GM21526 (cell line): ENCODE results near the gene CPNE2.
A peak's percentile ranks its signal among the peaks of the same experiment; 100 is the strongest.
"Not testable (repeated sequence)": the region's sequence is repeated elsewhere in the genome, so short reads cannot be mapped to it uniquely, and the experiment has no call there.

ENCODE experiments used
- ATAC-seq: cut with Tn5 transposase; IDR thresholded peaks from one replicate; pipeline ENCODE4 v1.9.1; 2021; ENCODE audit warnings: moderate library complexity; ENCODE audit not compliant: unreplicated experiment, low FRiP score

CPNE2 gene

DNA sequence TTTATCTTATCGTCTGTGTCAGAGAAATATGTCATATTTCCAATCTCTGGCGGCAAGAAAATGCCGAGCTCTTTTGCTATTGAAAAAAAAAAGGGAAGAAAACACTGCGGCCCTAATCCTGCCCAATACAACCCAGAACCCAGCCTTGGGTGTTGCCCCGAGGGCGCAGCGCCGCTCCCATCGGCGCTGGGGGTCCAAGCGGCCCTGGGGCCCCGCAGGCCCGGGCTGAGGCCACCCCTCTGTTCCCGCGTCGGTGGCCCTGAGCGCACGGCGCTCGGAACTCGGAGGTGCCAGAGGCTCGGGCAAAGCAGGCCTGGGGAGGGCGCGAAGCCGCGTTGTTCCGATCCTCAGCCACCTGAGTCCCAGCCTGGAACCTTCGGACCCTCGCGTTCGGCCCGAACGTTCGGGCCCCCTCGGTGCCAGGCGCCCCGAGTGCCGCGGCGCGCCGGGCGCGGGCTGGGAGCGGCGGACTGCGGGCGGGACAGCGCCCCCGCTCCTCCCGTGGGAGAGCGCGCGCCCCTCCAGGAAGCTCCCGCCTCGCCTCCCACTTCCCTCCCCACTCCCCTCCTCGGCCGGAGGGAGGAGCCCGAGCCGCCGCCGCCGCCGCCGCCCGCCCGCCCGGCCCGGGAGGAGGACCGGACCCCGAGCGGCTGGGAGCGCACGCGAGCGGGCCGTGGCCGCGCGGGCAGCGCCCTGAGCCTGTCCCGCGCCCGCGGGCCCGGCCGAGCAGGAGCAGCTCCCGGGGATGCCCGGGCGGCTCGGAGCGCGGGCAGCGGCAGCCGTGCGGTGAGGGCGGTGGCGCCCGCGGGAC, at the start of gene CPNE2:
Gene CPNE2, plus strand, starts transcription at position 609 of the 811 bp plus-strand sequence. CDS start 18,160 bp downstream, outside the sequence.
- peak; percentile 38 for ATAC-seq

DNA sequence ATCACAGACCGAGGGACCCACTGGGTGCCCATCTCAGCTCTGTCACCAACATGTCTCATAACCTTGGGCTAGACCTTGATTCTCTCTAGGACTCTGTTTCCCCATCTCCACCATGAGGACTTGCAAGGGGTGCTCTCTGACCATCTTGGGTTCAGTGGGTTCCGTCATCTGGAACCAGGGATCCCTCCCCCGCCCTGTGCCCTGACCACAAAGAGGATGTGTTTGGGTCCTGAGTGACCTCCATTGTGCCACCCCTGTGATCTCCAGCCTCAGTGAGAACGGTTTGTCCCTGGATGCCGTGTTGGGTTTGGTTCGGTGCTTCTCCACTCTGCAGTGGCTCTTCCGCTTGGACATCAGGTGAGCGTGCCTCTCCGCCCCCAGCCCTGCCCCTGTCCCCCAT, 49.1 kb upstream of the CPNE2 start:
- ATAC-seq = no peak

DNA sequence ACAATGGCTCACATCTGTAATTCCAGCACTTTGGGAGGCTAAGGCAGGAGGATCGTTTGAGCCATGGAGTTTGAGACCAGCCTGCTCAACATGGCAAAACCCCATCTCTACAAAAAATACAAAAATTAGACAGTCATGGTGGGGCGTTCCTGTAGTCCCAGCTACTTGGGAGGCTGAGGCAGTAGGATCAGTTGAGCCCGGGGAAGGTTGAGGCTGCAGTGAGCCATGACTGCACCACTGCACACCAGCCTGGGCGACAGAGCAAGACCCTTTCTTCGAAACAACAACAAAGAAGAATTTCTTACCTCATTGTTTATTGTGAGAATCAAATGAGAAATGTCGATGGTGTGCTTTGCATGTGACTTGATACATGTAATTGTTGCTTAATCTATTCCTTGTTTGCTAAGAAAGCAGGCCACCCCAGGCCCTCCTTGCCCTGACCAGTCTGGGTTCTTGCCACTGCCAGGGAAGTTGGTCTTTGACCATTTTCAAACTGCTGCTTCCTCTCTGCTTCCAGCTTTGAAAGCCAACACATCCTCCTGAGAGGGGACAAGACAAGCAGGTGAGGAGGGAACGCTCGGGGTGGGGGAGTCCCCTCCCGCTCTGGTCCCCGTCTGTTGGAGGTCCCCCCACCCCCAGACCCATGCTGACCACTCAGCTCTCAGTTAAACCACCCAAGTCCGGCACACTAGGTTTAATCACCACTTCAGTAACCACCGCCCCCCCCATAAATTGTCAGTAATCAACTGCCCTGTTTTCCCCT, 47.3 kb upstream of the CPNE2 start:
- ATAC-seq = no peak

DNA sequence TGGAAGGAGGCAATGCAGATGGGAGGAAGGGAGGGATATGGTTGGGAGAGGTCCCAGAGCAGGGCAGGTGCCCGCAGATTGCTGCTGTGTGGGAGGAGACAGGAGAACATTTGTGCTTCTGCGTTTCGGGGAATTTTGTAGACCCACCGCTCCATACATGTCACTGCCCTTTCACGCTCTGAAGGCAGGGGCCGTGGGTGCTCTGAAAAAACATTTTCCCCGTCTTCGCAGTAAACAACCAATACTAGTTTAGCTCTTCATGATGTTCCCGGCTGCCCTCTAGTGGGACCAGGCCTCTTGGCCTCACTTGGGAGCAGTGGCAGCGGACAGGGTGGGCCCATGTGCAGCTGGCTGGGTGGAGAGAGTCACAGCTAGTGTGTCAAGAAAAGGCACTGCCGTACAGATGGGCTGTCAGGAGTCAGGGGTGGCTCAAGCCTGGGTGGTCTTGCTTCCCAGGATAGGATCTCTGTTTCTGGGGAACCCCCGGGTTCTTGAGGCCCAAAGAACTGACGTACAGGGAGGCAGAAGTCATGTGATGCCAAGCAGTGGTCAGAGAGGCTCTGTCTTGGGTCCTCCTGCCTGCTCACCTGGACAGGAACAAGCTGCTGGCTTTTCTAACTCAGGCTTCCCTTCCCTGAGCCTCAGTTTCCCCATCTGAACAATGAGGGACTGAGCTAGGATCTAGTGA, 46.5 kb upstream of the CPNE2 start:
- ATAC-seq = no peak

DNA sequence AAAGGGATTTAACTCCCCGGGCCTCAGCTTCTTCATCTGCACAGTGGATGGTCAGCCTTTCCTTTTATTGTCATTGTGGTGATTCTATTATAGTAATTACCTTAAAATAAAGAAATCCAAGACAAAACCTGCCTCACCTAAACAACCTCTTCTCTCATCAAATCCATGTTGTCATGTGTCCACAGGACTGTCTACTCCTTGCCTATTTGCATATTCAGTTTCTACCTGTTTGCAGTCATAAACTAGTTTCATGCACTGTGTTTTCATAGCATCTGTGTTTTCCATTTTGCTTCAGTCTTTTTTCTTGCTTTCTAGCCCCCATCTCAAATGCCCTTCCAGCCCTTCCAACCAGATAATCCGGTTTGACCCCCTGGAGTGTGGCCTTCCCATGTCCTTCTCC, 44.3 kb upstream of the CPNE2 start:
- no peak for ATAC-seq

DNA sequence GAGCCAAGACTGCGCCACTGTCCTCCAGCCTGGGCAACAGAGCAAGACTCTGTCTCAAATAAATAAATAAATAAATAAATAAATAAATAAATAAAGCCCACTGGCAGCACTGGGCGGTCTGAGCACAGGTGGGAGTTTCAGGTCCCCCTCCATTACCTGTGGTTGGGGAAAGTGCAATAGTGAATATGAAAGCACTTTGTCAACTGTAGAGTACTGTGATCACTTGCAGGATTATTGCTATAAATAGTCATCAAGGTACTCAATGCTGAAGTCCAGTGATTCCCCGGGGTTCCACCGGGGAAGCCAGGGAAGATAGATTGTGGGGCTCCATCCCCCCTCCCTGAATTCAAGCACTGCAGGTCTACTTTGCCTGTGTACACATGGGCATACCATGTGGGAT, 42.7 kb upstream of the CPNE2 start:
- ATAC-seq = no peak

DNA sequence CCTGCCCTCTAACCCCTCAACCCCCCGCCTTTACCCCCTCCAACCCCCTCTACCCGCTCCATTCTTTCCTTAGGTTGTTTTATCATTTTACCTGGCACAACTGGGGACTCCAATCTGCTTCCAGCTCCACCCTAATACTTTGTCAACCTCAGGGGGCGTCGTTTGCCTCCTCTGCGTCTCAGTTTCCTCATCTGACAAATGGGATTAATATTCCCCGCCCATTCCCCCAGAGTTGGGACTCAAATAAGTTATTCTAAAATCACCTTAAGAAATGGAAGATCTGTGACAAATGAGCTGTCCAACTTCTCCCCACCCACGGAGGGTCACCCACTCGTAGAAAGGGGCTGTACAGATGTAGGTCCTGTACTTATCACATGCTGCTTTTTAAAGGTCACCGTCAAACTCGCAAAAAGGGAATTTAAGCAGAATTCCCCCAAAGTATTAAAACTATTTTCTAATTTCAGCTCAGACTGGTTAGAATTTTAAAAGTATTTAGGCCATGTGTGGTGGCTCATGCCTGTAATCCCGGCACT, 40.6 kb upstream of the CPNE2 start:
- no peak for ATAC-seq

DNA sequence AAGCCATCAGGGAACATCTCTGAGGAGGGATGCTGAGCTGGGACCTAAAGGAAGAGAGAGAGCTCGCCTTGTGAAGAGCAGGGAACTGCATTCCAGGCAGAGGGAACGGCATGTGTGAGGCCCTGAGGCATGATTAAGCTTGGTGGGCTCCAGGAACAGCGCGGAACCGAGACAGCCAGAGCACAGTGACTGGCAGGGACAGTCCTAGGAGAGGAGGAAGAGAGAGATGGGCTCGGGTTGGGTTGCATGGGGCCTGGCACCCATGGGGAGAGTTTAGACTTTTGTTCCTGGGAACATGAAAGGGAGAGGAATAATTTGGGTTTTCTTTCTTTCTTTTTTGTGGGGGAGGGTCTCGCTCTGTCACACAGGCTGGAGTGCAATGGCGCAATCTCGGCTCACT, 39.2 kb upstream of the CPNE2 start:
- ATAC-seq = no peak

DNA sequence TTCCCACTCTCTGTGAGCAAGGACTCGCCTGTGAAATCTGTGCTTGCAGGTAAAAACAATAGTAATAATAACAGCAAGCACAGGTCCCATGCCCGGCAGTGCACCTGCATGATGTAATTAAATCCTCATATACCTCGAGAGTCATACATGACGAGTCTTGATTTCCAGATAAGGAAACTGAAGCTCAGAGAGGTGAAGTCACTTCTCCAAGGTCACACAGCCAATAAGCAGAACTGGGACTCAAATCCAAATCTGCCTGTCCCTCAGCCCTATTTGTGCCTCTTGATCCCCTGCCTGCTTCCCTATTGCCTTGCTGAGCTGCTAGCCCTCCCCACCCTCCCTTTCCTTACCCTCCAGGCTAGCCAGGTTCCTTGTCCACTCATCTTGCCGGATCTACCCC, 38.0 kb upstream of the CPNE2 start:
- no peak for ATAC-seq

DNA sequence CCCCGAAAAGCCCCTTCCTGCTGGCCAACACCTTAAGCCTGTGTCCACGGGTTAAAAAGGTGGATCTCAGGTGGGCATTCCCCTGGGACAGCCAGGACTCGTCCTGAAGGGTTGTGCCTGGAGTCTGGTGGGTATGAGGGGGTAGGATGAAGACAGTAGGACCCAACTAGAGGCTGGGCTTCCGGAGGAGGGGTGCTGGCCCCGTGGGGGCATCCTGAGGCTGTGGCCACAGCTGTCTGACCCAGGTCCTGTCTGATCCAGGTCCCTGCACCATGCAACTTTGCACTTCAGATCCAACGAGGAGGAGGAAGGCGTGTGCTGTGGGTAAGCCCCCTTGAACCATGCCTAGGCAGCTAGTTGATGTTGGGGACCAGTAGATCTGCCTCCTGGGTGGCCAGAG, 37.6 kb upstream of the CPNE2 start:
- no peak for ATAC-seq

DNA sequence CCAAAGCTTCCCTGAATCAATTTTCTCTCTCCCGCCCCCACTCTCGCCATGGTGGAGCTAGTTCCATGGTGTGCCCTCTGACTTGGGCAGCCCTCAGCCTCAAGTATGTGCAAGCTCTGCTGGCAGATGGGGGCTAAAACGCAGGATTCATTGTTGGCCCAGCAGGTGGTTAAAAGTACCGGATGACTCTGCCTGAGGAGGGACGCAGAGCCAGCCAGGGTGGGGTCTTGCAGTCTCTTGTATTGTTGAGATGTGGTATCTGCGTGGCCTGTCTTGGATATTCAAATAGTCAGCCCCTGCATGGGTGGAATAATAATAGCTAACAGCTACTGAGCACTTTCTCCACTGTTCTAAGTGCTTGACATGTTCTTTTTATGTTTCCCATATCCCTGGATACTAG, 36.7 kb upstream of the CPNE2 start:
- ATAC-seq = no peak

DNA sequence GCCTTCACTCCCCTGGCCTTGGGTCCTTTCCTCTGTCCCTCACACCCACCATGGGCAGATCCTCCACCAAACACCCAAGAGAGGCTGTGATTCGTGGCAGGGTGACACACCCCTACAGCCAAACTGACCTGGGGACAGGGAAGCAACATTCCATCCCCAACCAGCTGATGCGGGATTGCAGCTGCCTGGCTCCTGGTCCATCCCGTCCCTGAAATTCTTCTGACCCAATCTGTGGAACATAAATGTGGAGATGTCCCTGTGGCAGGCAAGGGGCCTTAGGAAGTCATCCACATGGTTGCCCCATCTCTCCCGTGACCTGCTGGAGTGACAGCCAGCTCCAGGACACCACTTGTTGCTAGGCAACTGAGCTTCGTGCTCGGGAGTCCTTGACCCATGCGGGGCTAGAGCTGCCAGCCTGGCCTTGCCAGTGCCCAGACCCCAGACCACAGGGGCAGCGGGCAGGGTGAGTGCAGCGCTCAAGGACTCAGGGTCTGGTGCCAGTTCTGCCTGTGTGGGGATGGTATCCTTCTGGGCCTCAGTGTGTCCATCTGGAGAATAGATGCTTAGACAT, 34.0 kb upstream of the CPNE2 start:
- ATAC-seq = no peak

DNA sequence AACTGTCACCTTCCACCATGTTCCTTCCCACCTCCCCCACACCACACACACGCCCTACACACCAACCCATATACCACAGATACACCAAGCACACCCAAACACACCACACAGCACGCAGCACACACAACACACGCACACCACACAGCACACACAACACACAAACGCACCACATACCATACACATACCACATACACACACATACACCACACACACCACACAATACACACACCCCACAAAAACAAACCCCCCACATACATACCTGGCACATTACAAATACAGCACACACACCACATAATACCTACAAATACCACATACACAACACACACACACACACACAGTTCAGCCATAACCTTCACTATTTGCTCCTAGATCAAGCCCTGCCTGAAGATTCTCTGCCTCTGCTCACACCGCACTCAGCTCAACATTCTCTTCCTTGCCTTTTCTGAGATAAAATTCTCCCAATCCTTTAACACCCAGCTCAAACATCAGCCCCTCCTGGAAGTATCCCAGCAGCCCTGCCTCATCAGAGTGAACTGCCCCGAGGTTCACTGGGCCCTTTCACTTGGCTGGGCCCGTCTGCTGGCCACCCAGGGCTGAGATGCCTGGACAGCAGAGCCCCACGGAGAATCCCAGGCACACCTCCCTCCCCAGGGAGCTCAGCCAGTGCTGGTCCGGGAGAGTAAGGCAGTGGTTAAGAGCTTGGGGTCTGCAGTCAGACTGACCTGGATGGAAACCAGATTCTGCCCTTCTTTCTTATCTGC, 31.9 kb upstream of the CPNE2 start:
- ATAC-seq = no peak

DNA sequence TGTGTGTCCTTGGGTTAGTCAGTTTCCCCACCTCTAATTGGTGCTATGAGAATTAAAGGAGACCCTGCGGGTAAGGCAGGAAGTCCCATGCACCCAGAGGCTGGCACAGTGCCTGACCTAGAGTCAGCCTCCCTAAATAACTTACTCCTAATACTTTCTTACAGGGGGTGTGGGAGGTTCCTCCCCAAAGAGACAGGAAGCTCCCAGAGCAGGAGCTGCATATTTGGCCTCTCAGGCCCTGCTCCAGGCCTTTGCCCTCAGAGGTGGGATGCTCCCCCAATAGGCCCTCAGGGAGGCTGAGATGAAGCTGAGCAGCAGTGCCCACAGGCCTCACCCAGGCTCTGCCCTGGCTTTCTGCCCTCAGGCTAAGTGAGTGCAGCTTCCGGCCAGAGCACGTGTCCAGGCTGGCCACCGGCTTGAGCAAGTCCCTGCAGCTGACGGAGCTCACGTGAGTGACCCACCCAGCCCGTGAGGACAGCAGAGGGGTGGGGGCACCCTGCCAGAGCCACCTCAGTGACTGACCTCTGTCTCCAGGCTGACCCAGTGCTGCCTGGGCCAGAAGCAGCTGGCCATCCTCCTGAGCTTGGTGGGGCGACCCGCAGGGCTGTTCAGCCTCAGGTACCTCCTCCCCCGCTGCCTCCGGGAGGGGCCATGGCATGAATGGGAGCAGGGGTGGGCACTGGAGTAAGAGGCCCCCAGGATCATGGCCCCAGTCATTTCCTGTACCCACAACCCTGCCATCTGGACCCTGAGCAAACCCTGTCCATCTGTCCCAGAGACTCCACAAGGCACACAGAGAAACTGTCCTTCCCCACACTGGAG, 31.1 kb upstream of the CPNE2 start:
- no peak for ATAC-seq

DNA sequence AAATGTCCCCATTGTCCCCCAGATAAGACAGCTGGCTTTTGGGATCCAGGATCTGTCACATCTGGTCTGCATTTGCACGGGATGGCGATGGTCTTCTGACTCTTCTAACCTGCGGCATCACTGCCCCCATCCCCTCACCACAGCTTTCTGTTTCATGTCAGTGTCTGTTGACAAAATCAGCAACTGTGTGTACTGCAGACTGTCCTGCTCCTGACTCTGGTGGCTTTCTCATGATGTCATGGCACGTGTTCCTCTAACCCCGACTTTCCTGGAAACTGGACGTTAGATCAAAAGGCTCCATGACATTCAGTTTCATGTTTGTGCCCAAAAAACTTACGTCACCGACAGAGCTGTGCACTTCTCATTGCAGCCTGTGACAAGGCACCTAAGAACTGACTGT, 30.1 kb upstream of the CPNE2 start:
- no peak for ATAC-seq

DNA sequence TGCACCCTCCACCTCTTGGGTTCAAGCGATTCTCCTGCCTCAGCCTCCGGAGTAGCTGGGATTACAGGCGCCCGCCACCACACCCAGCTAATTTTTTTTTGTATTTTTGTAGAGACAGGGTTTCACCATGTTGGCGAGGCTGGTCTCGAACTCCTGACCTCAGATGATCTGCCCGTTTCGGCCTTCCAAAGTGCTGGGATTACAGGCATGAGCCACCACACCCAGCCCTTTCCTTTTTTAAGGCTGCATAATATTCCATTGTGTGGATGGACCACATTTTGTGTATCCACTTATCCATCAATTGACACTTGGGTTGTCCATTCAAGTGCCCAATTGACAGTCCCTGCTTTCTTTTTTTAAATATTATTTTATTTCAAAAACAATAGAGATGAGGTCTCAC, 29.2 kb upstream of the CPNE2 start:
- not testable (repeated sequence) for ATAC-seq

DNA sequence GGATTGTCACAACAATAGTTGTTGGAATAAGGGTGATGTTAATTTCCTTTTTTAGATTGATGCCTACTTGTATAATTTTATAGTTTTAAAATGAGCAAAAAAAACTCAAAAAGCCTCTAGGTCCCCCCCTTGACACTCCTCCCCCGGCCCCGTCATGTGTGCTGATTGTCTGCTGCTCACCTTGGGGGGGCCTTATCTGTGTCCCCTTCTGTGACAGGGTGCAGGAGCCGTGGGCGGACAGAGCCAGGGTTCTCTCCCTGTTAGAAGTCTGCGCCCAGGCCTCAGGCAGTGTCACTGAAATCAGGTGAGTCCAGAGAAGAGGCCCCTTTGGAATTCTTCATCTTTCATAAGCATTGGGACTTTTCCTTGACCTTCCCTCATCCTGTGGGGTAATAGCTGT, 27.4 kb upstream of the CPNE2 start:
- no peak for ATAC-seq

DNA sequence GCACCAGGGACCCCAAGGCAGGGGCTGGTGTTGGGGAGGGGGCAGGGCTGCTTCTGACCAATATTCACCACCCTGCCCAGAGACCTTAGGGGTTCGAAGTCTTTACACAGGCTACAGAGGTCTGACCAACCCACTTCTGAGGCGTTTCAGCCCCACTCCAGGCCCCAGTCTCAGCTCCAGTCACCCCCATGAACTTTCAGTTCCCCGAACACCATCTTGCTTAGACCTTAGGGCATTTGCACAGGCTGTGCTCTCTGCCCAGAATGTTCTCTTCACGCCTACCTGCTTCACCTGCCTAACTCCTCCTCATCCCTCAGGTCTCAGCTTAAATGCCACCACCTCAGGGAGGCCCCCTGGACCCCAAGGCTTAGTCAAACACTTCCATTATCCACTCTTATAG, 25.8 kb upstream of the CPNE2 start:
- no peak for ATAC-seq

DNA sequence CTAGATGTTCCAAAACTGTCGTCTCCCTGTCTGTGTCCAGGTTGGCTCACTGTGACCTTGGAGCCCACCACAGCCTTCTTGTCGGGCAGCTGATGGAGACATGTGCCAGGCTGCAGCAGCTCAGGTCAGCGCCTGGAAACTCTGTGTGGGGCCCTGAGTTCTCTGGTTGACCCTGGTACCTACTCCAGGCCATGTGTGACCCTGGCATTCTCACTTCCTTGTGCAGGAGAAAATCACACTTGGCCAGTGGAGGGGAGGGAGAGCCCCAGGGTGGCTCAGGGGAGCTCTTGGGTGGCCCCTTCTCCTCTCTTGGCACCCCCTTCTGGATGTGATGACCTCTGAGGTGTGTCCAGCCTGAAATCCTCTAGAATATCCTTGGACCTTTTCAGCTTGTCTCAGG, 25.0 kb upstream of the CPNE2 start:
- ATAC-seq = no peak
